HL-60 (cell line): ENCODE results near the gene GPX1.
A peak's percentile ranks its signal among the peaks of the same experiment; 100 is the strongest.

ENCODE experiments used
- DNase-seq, 2 experiments: peaks; one replicate each; pipeline ENCODE4 v3.0.0-alpha.2; 2010 to 2020; ENCODE audit warnings: low read depth in 1 of 2, low spot score in 1 of 2
- H3K27ac ChIP-seq: fragments of 250-450 bp; sonication (Bioruptor Pico); replicated peaks from 2 replicates; pipeline ENCODE4 v1.5.1; 2020; ENCODE audit warnings: mild to moderate bottlenecking, moderate library complexity
- H3K27me3 ChIP-seq: fragments of 250-450 bp; sonication (Bioruptor Pico); 2 replicates; pipeline ENCODE4 v1.5.1; 2021; ENCODE audit warnings: mild to moderate bottlenecking, moderate library complexity; ENCODE audit not compliant: insufficient read depth, poor library complexity, severe bottlenecking
- H3K4me3 ChIP-seq: replicated peaks from 2 replicates; pipeline ENCODE4 v1.5.1; 2011; ENCODE audit warnings: mild to moderate bottlenecking, control low read depth, low read length; ENCODE audit not compliant: insufficient read depth
- CTCF ChIP-seq: IDR thresholded peaks from one replicate; pipeline ENCODE4 v1.5.1; 2011; ENCODE audit warnings: low read length, control low read depth, inconsistent platforms; ENCODE audit not compliant: insufficient read depth
- GABPA ChIP-seq: IDR thresholded peaks from 2 replicates; pipeline ENCODE4 v1.6.1; 2012; ENCODE audit warnings: low read depth
- POLR2AphosphoS5 ChIP-seq: IDR thresholded peaks from 2 replicates; pipeline ENCODE4 v1.6.1; 2012; ENCODE audit warnings: low read depth
- REST ChIP-seq: IDR thresholded peaks from 2 replicates; pipeline ENCODE4 v1.6.1; 2012; ENCODE audit warnings: low read depth; ENCODE audit not compliant: insufficient replicate concordance
- SPI1 ChIP-seq: IDR thresholded peaks from 2 replicates; pipeline ENCODE4 v1.6.1; 2012; ENCODE audit warnings: low read depth, mild to moderate bottlenecking, borderline replicate concordance

Gene GPX1

GRCh38 chr3:49386056-49386756, 28.1 kb upstream of the GPX1 start:
- DNase-seq: peak in 1 of 2 experiments; percentile 46
- no peaks in the 10 kb centered on the region for H3K27me3 ChIP-seq
- TF ChIP-seq SPI1: peak; percentile 67; the same call in 1 of the 2 replicates
- TF ChIP-seq CTCF: no peak
- TF ChIP-seq REST: no peak
- TF ChIP-seq GABPA: no peak
- peak overlapping the region; percentile 43 for H3K27ac ChIP-seq
- no peak overlapping the region for H3K4me3 ChIP-seq

- TF ChIP-seq REST: no peak
- TF ChIP-seq CTCF: no peak
- no peak for TF ChIP-seq SPI1
- TF ChIP-seq POLR2AphosphoS5: no peak
- TF ChIP-seq GABPA: no peak
- H3K4me3 ChIP-seq: no peak overlapping the region
- no peak for DNase-seq
- H3K27ac ChIP-seq: peak overlapping the region; percentile 43; the same call in 1 of the 2 replicates
- no peaks in the 10 kb centered on the region for H3K27me3 ChIP-seq
Measured at GRCh38 chr3:49385617-49386016, 27.5 kb upstream of the GPX1 start.

GRCh38 chr3:49383387-49383786, 25.2 kb upstream of the GPX1 start:
- H3K27ac ChIP-seq: no peak overlapping the region
- no peak overlapping the region for H3K4me3 ChIP-seq
- TF ChIP-seq CTCF: no peak
- no peak for TF ChIP-seq GABPA
- TF ChIP-seq SPI1: no peak
- no peak for TF ChIP-seq POLR2AphosphoS5
- TF ChIP-seq REST: no peak
- DNase-seq: no peak
- no peaks in the 10 kb centered on the region for H3K27me3 ChIP-seq
